K562 (cell line): ENCODE measurements around the gene IFT27. TPM values are rescaled to one million over a fixed set of nuclear protein-coding genes. Genes with fewer than 3 reads are reported as not detected.

Experiments
- CREBBP ChIP-seq: IDR thresholded peaks from one replicate; pipeline ENCODE4 v1.6.1; 2012; ENCODE audit warnings: low read depth, mild to moderate bottlenecking, control low read depth, inconsistent platforms, low read length
- POLR3A ChIP-seq: IDR thresholded peaks from 2 replicates; pipeline ENCODE4 v1.6.1; 2011; ENCODE audit warnings: borderline replicate concordance, mild to moderate bottlenecking, moderate library complexity; ENCODE audit not compliant: insufficient read length, insufficient read depth; ENCODE audit errors: extremely low read depth
- ZNF79 ChIP-seq: fragments of 250-450 bp; sonication (Bioruptor Pico); IDR thresholded peaks from 2 replicates; pipeline ENCODE4 v1.4.0; 2020; ENCODE audit warnings: low read depth, mild to moderate bottlenecking, moderate library complexity
- polyA plus RNA-seq, 8 experiments: library from polyadenylated mRNA; depleted of rRNA in 4 of 8; stranded (reverse) in 5 of 8; unstranded in 3 of 8; fragments of >200 nt; fragmentation: Nextera tagmentation in 2 of 8; fragmentation: Illumina TruSeq in 1 of 8; extraction: Ambion mirVana in 2 of 8; extraction: Trizol in 1 of 8; gene quantifications; 2 replicates each; pipeline versions ENCODE4 v1.2.1 to v1.2.3, GENCODE V29; 2011 to 2014; ENCODE audit warnings: inconsistent platforms in 1 of 8, missing spikeins in 1 of 8
- total RNA-seq, 7 experiments: library from RNA; depleted of rRNA in 6 of 7; stranded (reverse); fragments of >200 nt in 6 of 7; fragmentation: Illumina TruSeq in 2 of 7; extraction: Trizol in 2 of 7; gene quantifications; 2 replicates each; pipeline versions ENCODE4 v1.2.1 to v1.2.3, GENCODE V29; 2011 to 2021; ENCODE audit warnings: low replicate concordance in 1 of 7
- TF ChIP-seq, protein P1 (sequence below): sonication (generic); formaldehyde crosslinking; IDR thresholded peaks from 2 replicates; pipeline ENCODE4 v1.8.1; 2022; ENCODE audit warnings: missing genetic modification reagents
- TF ChIP-seq, protein P2 (sequence below): fragments of 250-450 bp; sonication (Bioruptor Pico); IDR thresholded peaks from 2 replicates; pipeline ENCODE4 v1.4.0; 2020

IFT27 gene
- total and polyA plus RNA-seq, 9 of the 15 experiments (the other 6 are each of a cell fraction or from before 2014, with no cell fraction given), result 0.01 to 1.4 (median 0.14) TPM; not detected in 1

DNA sequence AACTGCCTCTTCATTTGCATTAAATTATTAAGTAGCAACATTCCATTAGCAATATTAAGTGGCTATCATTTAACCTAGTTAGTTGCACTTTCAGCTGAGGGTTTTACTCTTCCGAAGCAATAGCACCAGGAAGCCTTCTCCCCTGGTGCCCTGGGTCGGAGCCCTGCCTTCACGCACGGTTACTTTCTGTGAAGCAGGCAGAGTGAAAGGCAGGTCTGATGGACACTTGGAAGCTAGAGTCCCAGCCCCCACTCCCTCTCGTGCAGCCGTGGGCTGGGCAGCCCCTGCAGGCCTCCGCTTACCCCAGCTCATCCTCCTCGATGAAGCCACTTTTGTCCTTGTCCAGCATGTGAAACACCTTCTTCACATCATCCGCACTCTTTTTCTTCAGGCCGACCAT is 38.9 kb upstream of the IFT27 start (continued):
- TF ChIP-seq ZNF79, result no peak
- TF ChIP-seq POLR3A, result no peak
- no peak for TF ChIP-seq CREBBP
- TF ChIP-seq, protein P1, sequence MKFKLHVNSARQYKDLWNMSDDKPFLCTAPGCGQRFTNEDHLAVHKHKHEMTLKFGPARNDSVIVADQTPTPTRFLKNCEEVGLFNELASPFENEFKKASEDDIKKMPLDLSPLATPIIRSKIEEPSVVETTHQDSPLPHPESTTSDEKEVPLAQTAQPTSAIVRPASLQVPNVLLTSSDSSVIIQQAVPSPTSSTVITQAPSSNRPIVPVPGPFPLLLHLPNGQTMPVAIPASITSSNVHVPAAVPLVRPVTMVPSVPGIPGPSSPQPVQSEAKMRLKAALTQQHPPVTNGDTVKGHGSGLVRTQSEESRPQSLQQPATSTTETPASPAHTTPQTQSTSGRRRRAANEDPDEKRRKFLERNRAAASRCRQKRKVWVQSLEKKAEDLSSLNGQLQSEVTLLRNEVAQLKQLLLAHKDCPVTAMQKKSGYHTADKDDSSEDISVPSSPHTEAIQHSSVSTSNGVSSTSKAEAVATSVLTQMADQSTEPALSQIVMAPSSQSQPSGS (CRISPR knock-in tag), result no peak
- TF ChIP-seq, protein P2, sequence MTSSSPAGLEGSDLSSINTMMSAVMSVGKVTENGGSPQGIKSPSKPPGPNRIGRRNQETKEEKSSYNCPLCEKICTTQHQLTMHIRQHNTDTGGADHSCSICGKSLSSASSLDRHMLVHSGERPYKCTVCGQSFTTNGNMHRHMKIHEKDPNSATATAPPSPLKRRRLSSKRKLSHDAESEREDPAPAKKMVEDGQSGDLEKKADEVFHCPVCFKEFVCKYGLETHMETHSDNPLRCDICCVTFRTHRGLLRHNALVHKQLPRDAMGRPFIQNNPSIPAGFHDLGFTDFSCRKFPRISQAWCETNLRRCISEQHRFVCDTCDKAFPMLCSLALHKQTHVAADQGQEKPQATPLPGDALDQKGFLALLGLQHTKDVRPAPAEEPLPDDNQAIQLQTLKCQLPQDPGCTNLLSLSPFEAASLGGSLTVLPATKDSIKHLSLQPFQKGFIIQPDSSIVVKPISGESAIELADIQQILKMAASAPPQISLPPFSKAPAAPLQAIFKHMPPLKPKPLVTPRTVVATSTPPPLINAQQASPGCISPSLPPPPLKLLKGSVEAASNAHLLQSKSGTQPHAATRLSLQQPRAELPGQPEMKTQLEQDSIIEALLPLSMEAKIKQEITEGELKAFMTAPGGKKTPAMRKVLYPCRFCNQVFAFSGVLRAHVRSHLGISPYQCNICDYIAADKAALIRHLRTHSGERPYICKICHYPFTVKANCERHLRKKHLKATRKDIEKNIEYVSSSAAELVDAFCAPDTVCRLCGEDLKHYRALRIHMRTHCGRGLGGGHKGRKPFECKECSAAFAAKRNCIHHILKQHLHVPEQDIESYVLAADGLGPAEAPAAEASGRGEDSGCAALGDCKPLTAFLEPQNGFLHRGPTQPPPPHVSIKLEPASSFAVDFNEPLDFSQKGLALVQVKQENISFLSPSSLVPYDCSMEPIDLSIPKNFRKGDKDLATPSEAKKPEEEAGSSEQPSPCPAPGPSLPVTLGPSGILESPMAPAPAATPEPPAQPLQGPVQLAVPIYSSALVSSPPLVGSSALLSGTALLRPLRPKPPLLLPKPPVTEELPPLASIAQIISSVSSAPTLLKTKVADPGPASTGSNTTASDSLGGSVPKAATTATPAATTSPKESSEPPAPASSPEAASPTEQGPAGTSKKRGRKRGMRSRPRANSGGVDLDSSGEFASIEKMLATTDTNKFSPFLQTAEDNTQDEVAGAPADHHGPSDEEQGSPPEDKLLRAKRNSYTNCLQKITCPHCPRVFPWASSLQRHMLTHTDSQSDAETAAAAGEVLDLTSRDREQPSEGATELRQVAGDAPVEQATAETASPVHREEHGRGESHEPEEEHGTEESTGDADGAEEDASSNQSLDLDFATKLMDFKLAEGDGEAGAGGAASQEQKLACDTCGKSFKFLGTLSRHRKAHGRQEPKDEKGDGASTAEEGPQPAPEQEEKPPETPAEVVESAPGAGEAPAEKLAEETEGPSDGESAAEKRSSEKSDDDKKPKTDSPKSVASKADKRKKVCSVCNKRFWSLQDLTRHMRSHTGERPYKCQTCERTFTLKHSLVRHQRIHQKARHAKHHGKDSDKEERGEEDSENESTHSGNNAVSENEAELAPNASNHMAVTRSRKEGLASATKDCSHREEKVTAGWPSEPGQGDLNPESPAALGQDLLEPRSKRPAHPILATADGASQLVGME (CRISPR knock-in tag), result no peak
